SK-N-SH treated with all-trans-retinoic acid at 6 μM for 48 hours (cell line): Measurements from ENCODE around the gene BCAR3.

Experiments used
- ATAC-seq: fragments of 200-7000 bp; cut with Tn5 transposase; 3 replicates; pipeline ENCODE4 v1.9.1; 2020; ENCODE audit warnings: mild to moderate bottlenecking, moderate library complexity
- ARNTL ChIP-seq: fragments of 450-650 bp; formaldehyde crosslinking; IDR thresholded peaks from 2 replicates; pipeline ENCODE4 v1.5.0; 2020; ENCODE audit warnings: low read depth, mild to moderate bottlenecking, moderate library complexity, borderline replicate concordance
- CSDC2 ChIP-seq: fragments of 250-450 bp; sonication (Bioruptor Pico); IDR thresholded peaks from 2 replicates; pipeline ENCODE4 v1.5.0; 2020; ENCODE audit warnings: mild to moderate bottlenecking, moderate library complexity
- ESRRG ChIP-seq: fragments of 250-450 bp; sonication (Bioruptor Pico); IDR thresholded peaks from 2 replicates; pipeline ENCODE4 v1.6.1; 2021; ENCODE audit warnings: mild to moderate bottlenecking
- GLIS3 ChIP-seq: fragments of 250-450 bp; sonication (Bioruptor Pico); IDR thresholded peaks from 2 replicates; pipeline ENCODE4 v1.5.0; 2020; ENCODE audit warnings: mild to moderate bottlenecking, moderate library complexity
- ISL1 ChIP-seq: fragments of 250-450 bp; sonication (Bioruptor Pico); IDR thresholded peaks from 2 replicates; pipeline ENCODE4 v2.1.2; 2022; ENCODE audit warnings: mild to moderate bottlenecking, moderate library complexity
- OSR1 ChIP-seq: fragments of 250-450 bp; sonication (Bioruptor Pico); IDR thresholded peaks from 2 replicates; pipeline ENCODE4 v1.8.0; 2022; ENCODE audit warnings: moderate library complexity, mild to moderate bottlenecking, inconsistent platforms
- PPARA ChIP-seq: fragments of 250-450 bp; sonication (Bioruptor Pico); IDR thresholded peaks from 2 replicates; pipeline ENCODE4 v1.5.0; 2020; ENCODE audit warnings: mild to moderate bottlenecking, borderline replicate concordance
- RARB ChIP-seq: fragments of 250-450 bp; sonication (Bioruptor Pico); IDR thresholded peaks from 2 replicates; pipeline ENCODE4 v1.8.0; 2021; ENCODE audit warnings: mild to moderate bottlenecking, moderate library complexity
- SNAI2 ChIP-seq: fragments of 250-450 bp; sonication (Bioruptor Pico); IDR thresholded peaks from 2 replicates; pipeline ENCODE4 v1.5.0; 2020; ENCODE audit warnings: mild to moderate bottlenecking, moderate library complexity
- TCF4 ChIP-seq: fragments of 250-450 bp; sonication (Bioruptor Pico); IDR thresholded peaks from 2 replicates; pipeline ENCODE4 v1.8.0; 2021; ENCODE audit warnings: mild to moderate bottlenecking, moderate library complexity, borderline replicate concordance
- TOX ChIP-seq: fragments of 250-450 bp; sonication (Bioruptor Pico); IDR thresholded peaks from 2 replicates; pipeline ENCODE4 v1.8.0; 2021; ENCODE audit warnings: mild to moderate bottlenecking, moderate library complexity, borderline replicate concordance
- ZFP3 ChIP-seq: fragments of 250-450 bp; sonication (Bioruptor Pico); IDR thresholded peaks from 2 replicates; pipeline ENCODE4 v1.5.0; 2020; ENCODE audit warnings: mild to moderate bottlenecking, moderate library complexity
- ZFP30 ChIP-seq: fragments of 450-650 bp; formaldehyde crosslinking; IDR thresholded peaks from 2 replicates; pipeline ENCODE4 v1.5.0; 2022; ENCODE audit warnings: mild to moderate bottlenecking, moderate library complexity
- ZNF70 ChIP-seq: fragments of 450-650 bp; formaldehyde crosslinking; IDR thresholded peaks from 2 replicates; pipeline ENCODE4 v1.5.0; 2020; ENCODE audit warnings: mild to moderate bottlenecking, moderate library complexity
- ZNF8 ChIP-seq: fragments of 450-650 bp; formaldehyde crosslinking; IDR thresholded peaks from 2 replicates; pipeline ENCODE4 v1.5.0; 2020; ENCODE audit warnings: mild to moderate bottlenecking, moderate library complexity
- TF ChIP-seq, protein P1 (sequence below): fragments of 250-450 bp; sonication (Bioruptor Pico); IDR thresholded peaks from 2 replicates; pipeline ENCODE4 v1.5.1; 2020; ENCODE audit warnings: low read depth, mild to moderate bottlenecking, moderate library complexity
- TF ChIP-seq, protein P2 (sequence below): fragments of 250-450 bp; sonication (Bioruptor Pico); IDR thresholded peaks from 2 replicates; pipeline ENCODE4 v1.8.0; 2021; ENCODE audit warnings: low read depth, mild to moderate bottlenecking, moderate library complexity, borderline replicate concordance
- TF ChIP-seq, protein P3 (sequence below): fragments of 250-450 bp; sonication (Bioruptor Pico); IDR thresholded peaks from 2 replicates; pipeline ENCODE4 v1.8.0; 2020; ENCODE audit warnings: mild to moderate bottlenecking, moderate library complexity, borderline replicate concordance
- TF ChIP-seq, protein P4 (sequence below): fragments of 250-450 bp; sonication (Bioruptor Pico); IDR thresholded peaks from 2 replicates; pipeline ENCODE4 v1.5.0; 2020; ENCODE audit warnings: mild to moderate bottlenecking, moderate library complexity
- TF ChIP-seq, protein P5 (sequence below): fragments of 250-450 bp; sonication (Bioruptor Pico); IDR thresholded peaks from 2 replicates; pipeline ENCODE4 v1.5.1; 2021; ENCODE audit warnings: mild to moderate bottlenecking, moderate library complexity

BCAR3 gene

DNA sequence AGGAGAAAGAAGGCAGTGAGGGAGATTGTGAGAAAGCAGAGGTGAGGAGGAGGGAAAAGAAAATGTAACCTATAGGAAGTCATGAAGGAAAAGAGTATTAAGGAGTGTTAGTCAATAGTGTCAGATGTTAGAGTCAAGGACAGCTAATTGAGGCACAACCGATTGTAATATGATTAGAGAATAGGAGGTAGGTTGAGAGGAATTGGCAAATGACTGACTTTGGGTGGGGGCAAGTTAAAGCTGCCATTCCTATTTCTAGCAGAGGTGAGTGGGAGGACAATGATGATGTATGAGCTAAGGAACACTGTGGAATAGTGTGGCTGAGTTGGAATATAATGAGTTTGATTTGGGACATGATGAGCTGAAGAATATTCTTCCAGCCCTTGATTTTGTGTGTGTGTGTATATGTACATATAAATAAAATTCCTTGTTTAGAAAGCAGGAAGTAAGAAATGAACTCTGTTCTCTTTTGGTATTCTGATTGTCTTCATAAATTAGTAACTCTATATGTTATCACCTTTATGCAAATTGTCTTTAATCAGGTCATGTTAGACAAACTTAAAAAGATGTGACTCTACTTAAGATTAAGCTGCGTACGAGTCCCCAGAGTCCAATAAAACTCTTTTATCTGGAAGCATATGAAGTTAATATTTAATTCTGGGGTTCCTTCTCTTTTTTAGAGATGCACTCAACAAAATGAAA is 135.3 kb downstream of the BCAR3 start:
- TF ChIP-seq, protein P1, sequence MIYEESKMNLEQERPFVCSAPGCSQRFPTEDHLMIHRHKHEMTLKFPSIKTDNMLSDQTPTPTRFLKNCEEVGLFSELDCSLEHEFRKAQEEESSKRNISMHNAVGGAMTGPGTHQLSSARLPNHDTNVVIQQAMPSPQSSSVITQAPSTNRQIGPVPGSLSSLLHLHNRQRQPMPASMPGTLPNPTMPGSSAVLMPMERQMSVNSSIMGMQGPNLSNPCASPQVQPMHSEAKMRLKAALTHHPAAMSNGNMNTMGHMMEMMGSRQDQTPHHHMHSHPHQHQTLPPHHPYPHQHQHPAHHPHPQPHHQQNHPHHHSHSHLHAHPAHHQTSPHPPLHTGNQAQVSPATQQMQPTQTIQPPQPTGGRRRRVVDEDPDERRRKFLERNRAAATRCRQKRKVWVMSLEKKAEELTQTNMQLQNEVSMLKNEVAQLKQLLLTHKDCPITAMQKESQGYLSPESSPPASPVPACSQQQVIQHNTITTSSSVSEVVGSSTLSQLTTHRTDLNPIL = no peak
- TF ChIP-seq RARB = no peak
- TF ChIP-seq PPARA = no peak
- no peak for TF ChIP-seq TOX (CRISPR knock-in tag)
- TF ChIP-seq ZFP30 (CRISPR knock-in tag) = no peak
- TF ChIP-seq, protein P2, sequence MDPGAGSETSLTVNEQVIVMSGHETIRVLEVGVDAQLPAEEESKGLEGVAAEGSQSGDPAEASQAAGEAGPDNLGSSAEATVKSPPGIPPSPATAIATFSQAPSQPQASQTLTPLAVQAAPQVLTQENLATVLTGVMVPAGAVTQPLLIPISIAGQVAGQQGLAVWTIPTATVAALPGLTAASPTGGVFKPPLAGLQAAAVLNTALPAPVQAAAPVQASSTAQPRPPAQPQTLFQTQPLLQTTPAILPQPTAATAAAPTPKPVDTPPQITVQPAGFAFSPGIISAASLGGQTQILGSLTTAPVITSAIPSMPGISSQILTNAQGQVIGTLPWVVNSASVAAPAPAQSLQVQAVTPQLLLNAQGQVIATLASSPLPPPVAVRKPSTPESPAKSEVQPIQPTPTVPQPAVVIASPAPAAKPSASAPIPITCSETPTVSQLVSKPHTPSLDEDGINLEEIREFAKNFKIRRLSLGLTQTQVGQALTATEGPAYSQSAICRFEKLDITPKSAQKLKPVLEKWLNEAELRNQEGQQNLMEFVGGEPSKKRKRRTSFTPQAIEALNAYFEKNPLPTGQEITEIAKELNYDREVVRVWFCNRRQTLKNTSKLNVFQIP (CRISPR knock-in tag) = no peak
- TF ChIP-seq ARNTL (CRISPR knock-in tag) = no peak
- no peak for TF ChIP-seq TCF4 (CRISPR knock-in tag)
- TF ChIP-seq, protein P3, sequence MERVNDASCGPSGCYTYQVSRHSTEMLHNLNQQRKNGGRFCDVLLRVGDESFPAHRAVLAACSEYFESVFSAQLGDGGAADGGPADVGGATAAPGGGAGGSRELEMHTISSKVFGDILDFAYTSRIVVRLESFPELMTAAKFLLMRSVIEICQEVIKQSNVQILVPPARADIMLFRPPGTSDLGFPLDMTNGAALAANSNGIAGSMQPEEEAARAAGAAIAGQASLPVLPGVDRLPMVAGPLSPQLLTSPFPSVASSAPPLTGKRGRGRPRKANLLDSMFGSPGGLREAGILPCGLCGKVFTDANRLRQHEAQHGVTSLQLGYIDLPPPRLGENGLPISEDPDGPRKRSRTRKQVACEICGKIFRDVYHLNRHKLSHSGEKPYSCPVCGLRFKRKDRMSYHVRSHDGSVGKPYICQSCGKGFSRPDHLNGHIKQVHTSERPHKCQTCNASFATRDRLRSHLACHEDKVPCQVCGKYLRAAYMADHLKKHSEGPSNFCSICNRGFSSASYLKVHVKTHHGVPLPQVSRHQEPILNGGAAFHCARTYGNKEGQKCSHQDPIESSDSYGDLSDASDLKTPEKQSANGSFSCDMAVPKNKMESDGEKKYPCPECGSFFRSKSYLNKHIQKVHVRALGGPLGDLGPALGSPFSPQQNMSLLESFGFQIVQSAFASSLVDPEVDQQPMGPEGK (CRISPR knock-in tag) = no peak
- no peak for TF ChIP-seq OSR1 (CRISPR knock-in tag)
- TF ChIP-seq CSDC2 (CRISPR knock-in tag) = no peak
- TF ChIP-seq SNAI2 (CRISPR knock-in tag) = no peak
- no peak for TF ChIP-seq ZNF70 (CRISPR knock-in tag)
- TF ChIP-seq ZNF8 (CRISPR knock-in tag) = no peak
- no peak for TF ChIP-seq ESRRG (CRISPR knock-in tag)
- no peak for TF ChIP-seq ZFP3 (CRISPR knock-in tag)
- no peak for TF ChIP-seq ISL1 (CRISPR knock-in tag)
- no peak for TF ChIP-seq GLIS3 (CRISPR knock-in tag)
- no peak for ATAC-seq

DNA sequence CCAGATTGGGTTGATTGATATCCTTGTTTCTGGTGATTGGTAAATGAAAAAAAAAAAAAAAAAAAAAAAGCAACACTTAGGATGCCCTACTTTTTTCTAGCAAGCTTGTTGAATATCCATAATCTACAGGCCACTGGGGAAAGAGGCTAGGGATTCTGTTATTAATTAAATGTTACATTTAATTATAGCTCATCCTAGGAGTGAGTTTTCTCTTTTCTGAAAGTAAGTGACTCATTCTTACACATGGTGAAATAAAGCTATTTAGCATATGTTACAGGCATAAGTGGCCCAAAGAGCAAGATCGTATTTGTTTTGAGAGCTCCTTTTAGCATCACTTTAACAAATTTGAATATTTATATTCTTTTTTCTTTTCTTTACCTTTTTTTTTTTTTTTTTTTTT is 139.2 kb downstream of the BCAR3 start:
- TF ChIP-seq TCF4 (CRISPR knock-in tag) (no peak), PPARA (no peak), RARB (no peak), ARNTL (CRISPR knock-in tag) (no peak), ZNF8 (CRISPR knock-in tag) (no peak), ISL1 (CRISPR knock-in tag) (no peak)
- TF ChIP-seq, protein P4, sequence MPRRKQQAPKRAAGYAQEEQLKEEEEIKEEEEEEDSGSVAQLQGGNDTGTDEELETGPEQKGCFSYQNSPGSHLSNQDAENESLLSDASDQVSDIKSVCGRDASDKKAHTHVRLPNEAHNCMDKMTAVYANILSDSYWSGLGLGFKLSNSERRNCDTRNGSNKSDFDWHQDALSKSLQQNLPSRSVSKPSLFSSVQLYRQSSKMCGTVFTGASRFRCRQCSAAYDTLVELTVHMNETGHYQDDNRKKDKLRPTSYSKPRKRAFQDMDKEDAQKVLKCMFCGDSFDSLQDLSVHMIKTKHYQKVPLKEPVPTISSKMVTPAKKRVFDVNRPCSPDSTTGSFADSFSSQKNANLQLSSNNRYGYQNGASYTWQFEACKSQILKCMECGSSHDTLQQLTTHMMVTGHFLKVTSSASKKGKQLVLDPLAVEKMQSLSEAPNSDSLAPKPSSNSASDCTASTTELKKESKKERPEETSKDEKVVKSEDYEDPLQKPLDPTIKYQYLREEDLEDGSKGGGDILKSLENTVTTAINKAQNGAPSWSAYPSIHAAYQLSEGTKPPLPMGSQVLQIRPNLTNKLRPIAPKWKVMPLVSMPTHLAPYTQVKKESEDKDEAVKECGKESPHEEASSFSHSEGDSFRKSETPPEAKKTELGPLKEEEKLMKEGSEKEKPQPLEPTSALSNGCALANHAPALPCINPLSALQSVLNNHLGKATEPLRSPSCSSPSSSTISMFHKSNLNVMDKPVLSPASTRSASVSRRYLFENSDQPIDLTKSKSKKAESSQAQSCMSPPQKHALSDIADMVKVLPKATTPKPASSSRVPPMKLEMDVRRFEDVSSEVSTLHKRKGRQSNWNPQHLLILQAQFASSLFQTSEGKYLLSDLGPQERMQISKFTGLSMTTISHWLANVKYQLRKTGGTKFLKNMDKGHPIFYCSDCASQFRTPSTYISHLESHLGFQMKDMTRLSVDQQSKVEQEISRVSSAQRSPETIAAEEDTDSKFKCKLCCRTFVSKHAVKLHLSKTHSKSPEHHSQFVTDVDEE = no peak
- TF ChIP-seq, protein P5, sequence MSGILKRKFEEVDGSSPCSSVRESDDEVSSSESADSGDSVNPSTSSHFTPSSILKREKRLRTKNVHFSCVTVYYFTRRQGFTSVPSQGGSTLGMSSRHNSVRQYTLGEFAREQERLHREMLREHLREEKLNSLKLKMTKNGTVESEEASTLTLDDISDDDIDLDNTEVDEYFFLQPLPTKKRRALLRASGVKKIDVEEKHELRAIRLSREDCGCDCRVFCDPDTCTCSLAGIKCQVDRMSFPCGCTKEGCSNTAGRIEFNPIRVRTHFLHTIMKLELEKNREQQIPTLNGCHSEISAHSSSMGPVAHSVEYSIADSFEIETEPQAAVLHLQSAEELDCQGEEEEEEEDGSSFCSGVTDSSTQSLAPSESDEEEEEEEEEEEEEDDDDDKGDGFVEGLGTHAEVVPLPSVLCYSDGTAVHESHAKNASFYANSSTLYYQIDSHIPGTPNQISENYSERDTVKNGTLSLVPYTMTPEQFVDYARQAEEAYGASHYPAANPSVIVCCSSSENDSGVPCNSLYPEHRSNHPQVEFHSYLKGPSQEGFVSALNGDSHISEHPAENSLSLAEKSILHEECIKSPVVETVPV (CRISPR knock-in tag) = no peak
- TF ChIP-seq, protein P3 (CRISPR knock-in tag) = no peak
- TF ChIP-seq, protein P2 (CRISPR knock-in tag) = no peak
- TF ChIP-seq, protein P1 = no peak
- no peak for ATAC-seq
